Activated naive CD4-positive, alpha-beta T cell treated with anti-CD3 and anti-CD28 coated beads for 36 hours (primary cell): ENCODE data around the gene GDAP1L1. TPM values are rescaled to one million over a fixed set of nuclear protein-coding genes. Genes with fewer than 3 reads are reported as not detected.
A peak's percentile ranks its signal among the peaks of the same experiment; 100 is the strongest.
"Not testable (repeated sequence)": the region's sequence is repeated elsewhere in the genome, so short reads cannot be mapped to it uniquely, and the experiment has no call there.

Source experiments
- CTCF ChIA-PET: fragments of 350-600 bp; sonication (Branson Sonifier 250); formaldehyde crosslinking; loops from one replicate; lab custom pipeline; 2021; ENCODE audit warnings: antibody characterized with exemption; lab: Charles Lee
- DNase-seq: peaks from one replicate; pipeline ENCODE4 v3.0.0-alpha.2; 2020
- H3K27ac Mint-ChIP-seq: one replicate; pipeline ENCODE4 v1.8.0; 2021; ENCODE audit warnings: mild to moderate bottlenecking, mixed read lengths
- H3K27me3 Mint-ChIP-seq: one replicate; pipeline ENCODE4 v1.8.0; 2021; ENCODE audit warnings: low read depth, mixed read lengths
- H3K36me3 Mint-ChIP-seq: one replicate; pipeline ENCODE4 v1.8.0; 2021; ENCODE audit warnings: low read depth, mixed read lengths
- H3K4me1 Mint-ChIP-seq: one replicate; pipeline ENCODE4 v1.8.0; 2021; ENCODE audit warnings: low read depth, mixed read lengths
- H3K4me3 Mint-ChIP-seq: one replicate; pipeline ENCODE4 v1.8.0; 2021; ENCODE audit warnings: mild to moderate bottlenecking, moderate library complexity, mixed read lengths
- H3K9me3 Mint-ChIP-seq: one replicate; pipeline ENCODE4 v1.8.0; 2021; ENCODE audit warnings: mixed read lengths
- intact Hi-C: fragments of 100-400 bp; cut with micrococcal nuclease; formaldehyde crosslinking; loops from one replicate; pipeline ENCODE4 v1.15.1; 2023
- total RNA-seq, 2 experiments: library from RNA; stranded (reverse); gene quantifications; one replicate each; pipeline ENCODE4 v1.2.3, GENCODE V29; 2021

The GDAP1L1 gene
- total RNA-seq, 2 experiments from 2014 or later, result 0.27 to 0.50 TPM

DNA sequence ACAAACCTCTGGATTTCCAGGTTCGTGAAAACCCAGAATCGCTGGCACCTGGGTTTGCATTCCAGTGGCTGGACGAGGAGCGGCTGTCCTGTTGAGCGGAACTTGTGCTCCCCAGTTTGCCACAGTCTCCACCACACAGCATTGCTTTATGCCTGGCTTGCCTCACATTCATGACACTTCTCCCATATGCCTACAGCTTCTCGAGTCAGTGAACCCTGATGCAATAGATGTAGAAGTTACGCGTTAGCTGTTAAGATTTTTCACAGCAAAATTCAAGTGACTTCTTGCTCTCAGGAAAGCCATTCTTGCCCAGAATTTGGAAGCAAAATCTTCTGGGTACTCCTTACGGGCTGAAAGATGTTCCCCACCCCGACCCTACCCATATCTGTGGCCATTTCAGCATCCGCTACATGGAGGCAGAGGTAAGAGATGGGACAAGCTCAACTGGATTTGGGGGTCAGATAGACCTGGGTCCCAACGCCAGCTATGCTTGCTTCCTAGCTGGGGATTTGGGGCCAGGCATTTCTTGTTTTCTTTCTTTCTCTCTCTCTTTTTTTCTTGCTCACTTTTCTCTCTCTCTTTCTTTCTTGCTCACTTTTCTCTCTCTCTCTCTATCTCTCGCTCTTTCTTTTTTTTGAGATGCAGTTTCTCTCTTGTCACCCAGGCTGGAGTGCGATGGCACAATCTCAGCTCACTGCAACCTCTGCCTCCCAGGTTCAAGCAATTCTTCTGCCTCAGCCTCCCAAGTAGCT lies 12.4 kb upstream of the GDAP1L1 start:
- peaks cover 9% of the 10 kb centered on the region for H3K4me1 Mint-ChIP-seq
- CTCF ChIA-PET, result interaction anchor here (0.7 to 1.5 kb wide), 2 partner anchors 18 to 148 kb away, joined by 3 to 6 read pairs; no protein-coding TSS in a partner anchor
- H3K27me3 Mint-ChIP-seq, result no peaks in the 10 kb centered on the region
- H3K36me3 Mint-ChIP-seq, result no peaks in the 10 kb centered on the region
- no peak overlapping the region for H3K4me3 Mint-ChIP-seq
- H3K9me3 Mint-ChIP-seq, result no peaks in the 10 kb centered on the region
- H3K27ac Mint-ChIP-seq, result no peak overlapping the region
- DNase-seq, result no peak
- intact Hi-C loops, result no loop called here

GRCh38 chr20:44235702-44236101 lies 11.4 kb upstream of the GDAP1L1 start:
- H3K27me3 Mint-ChIP-seq, result no peaks in the 10 kb centered on the region

GRCh38 chr20:44236840-44237239 lies 10.3 kb upstream of the GDAP1L1 start:
- CTCF ChIA-PET, result interaction anchor here (0.6 to 1.2 kb wide), 3 partner anchors 19 to 619 kb away, joined by 4 to 5 read pairs (median 4); no protein-coding TSS in a partner anchor
- intact Hi-C loops, result not testable (repeated sequence)

More at GRCh38 chr20:44235702-44236101, 11.4 kb upstream of the GDAP1L1 start:
- intact Hi-C loops, result no loop called here
- no peak overlapping the region for H3K27ac Mint-ChIP-seq
- no peaks in the 10 kb centered on the region for H3K36me3 Mint-ChIP-seq
- no peak for DNase-seq
- H3K4me3 Mint-ChIP-seq, result no peak overlapping the region
- CTCF ChIA-PET, result interaction anchor here (1.5 kb wide), 1 partner anchor 19 kb away, joined by 6 read pairs; no protein-coding TSS in a partner anchor
- H3K9me3 Mint-ChIP-seq, result no peaks in the 10 kb centered on the region
- H3K4me1 Mint-ChIP-seq, result peaks cover 9% of the 10 kb centered on the region

GRCh38 chr20:44241796-44242195 lies 5.3 kb upstream of the GDAP1L1 start:
- H3K9me3 Mint-ChIP-seq, result no peaks in the 10 kb centered on the region
- CTCF ChIA-PET, result no interaction called here
- peaks cover 3% of the 10 kb centered on the region for H3K27me3 Mint-ChIP-seq
- no peak overlapping the region for H3K4me3 Mint-ChIP-seq
- H3K4me1 Mint-ChIP-seq, result no peaks in the 10 kb centered on the region
- intact Hi-C loops, result no loop called here
- DNase-seq, result no peak
- H3K27ac Mint-ChIP-seq, result no peak overlapping the region
- H3K36me3 Mint-ChIP-seq, result no peaks in the 10 kb centered on the region

More at GRCh38 chr20:44236840-44237239, 10.3 kb upstream of the GDAP1L1 start:
- H3K27me3 Mint-ChIP-seq, H3K4me1 Mint-ChIP-seq, H3K9me3 Mint-ChIP-seq, H3K4me3 Mint-ChIP-seq, H3K27ac Mint-ChIP-seq, DNase-seq, H3K36me3 Mint-ChIP-seq: not testable (repeated sequence)

DNA sequence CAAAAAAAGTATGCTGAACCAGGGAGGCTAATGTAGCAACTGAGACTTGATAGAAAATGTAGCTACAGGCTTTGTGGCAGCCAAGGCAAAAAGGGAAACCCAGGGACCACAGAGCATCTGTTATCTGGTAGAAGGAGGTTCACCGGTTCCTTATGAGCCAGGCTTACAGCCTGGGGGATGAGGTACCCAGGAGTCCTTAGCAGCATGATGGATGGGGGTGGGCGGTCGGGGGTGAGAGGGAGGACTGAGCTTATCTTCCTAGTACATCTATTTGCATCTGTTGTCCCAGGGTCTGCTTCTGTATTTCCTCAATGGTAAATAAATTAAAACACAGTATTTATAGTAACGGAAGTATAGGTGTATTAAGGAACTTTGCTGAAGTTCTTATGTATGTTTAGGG lies 1.1 kb upstream of the GDAP1L1 start:
- H3K4me1 Mint-ChIP-seq, result peaks cover 2% of the 10 kb centered on the region
- H3K27ac Mint-ChIP-seq, result no peak overlapping the region
- H3K9me3 Mint-ChIP-seq, result no peaks in the 10 kb centered on the region
- no peak overlapping the region for H3K4me3 Mint-ChIP-seq
- intact Hi-C loops, result no loop called here
- H3K27me3 Mint-ChIP-seq, result peaks cover 18% of the 10 kb centered on the region
- H3K36me3 Mint-ChIP-seq, result no peaks in the 10 kb centered on the region
- CTCF ChIA-PET, result interaction anchor here (1.9 kb wide), 1 partner anchor 29 kb away, joined by 5 read pairs; no protein-coding TSS in a partner anchor
- no peak for DNase-seq

- CTCF ChIA-PET, result interaction anchor here (1.3 to 1.9 kb wide), 2 partner anchors 31 to 137 kb away, joined by 3 to 5 read pairs; no protein-coding TSS in a partner anchor
- Mint-ChIP-seq H3K4me3 (no peak overlapping the region), H3K4me1 (peaks cover 2% of the 10 kb centered on the region), H3K36me3 (no peaks in the 10 kb centered on the region), H3K27ac (no peak overlapping the region), H3K27me3 (peaks cover 18% of the 10 kb centered on the region), H3K9me3 (no peaks in the 10 kb centered on the region)
- intact Hi-C loops, result no loop called here
- peak; percentile 47 for DNase-seq
Measured at GRCh38 chr20:44247586-44248409, 690 bp downstream of the GDAP1L1 start.

GRCh38 chr20:44248410-44248759 lies 1.3 kb downstream of the GDAP1L1 start:
- no peak overlapping the region for H3K27ac Mint-ChIP-seq
- H3K4me1 Mint-ChIP-seq, result peaks cover 2% of the 10 kb centered on the region
- H3K4me3 Mint-ChIP-seq, result no peak overlapping the region
- no peaks in the 10 kb centered on the region for H3K9me3 Mint-ChIP-seq
- intact Hi-C loops, result no loop called here
- no peaks in the 10 kb centered on the region for H3K36me3 Mint-ChIP-seq
- peaks cover 18% of the 10 kb centered on the region for H3K27me3 Mint-ChIP-seq
- no peak for DNase-seq
- CTCF ChIA-PET, result interaction anchor here (0.7 to 1.3 kb wide), 2 partner anchors 29 to 137 kb away, joined by 3 read pairs; no protein-coding TSS in a partner anchor

DNA sequence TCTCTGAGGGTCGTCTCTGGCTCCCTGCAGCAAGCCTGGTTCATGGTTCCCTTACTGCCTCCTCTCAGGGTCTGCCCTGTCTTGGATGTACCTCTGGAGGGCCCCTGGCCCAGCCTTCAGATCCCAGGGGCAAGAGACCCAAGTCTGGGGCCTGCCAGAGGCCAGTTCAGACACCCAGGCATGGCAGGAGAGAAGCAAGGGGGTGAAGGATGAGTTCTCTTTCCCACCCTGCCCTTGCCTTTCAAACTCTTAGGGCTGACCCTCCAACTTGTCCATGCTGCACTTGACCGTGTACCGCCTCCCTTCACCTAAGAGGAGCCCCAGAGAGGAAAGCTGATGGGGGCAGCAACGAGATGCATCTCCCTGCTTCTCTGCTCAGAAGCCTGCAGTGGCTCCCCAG lies 4.2 kb downstream of the GDAP1L1 start:
- H3K36me3 Mint-ChIP-seq, result no peaks in the 10 kb centered on the region
- H3K27ac Mint-ChIP-seq, result no peak overlapping the region
- peaks cover 18% of the 10 kb centered on the region for H3K27me3 Mint-ChIP-seq
- H3K4me1 Mint-ChIP-seq, result peaks cover 2% of the 10 kb centered on the region
- no peaks in the 10 kb centered on the region for H3K9me3 Mint-ChIP-seq
- CTCF ChIA-PET, result no interaction called here
- no peak for DNase-seq
- no peak overlapping the region for H3K4me3 Mint-ChIP-seq
- intact Hi-C loops, result no loop called here

DNA sequence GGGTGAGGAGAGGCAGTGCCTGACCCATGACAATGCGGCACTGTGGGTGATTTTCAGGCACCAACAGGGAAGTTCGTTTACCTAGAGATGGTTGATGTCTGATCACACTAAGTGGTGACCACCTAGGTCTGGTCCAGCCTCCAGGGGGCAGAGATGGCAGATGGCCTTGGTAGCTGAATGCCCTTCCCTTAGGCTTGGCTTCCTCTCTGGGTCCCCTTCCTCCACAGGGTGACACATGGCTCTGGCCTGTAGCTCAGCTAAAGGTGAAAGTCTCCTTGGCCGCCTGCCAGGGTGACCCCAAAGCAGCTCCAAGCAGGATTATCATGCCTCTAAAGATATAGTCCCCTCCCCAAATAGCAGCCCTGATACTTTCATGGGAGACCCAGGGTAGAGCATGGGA lies 6.4 kb downstream of the GDAP1L1 start:
- no peak for DNase-seq
- no peak overlapping the region for H3K4me3 Mint-ChIP-seq
- intact Hi-C loops, result no loop called here
- no peaks in the 10 kb centered on the region for H3K4me1 Mint-ChIP-seq
- peaks cover 5% of the 10 kb centered on the region for H3K27me3 Mint-ChIP-seq
- no peaks in the 10 kb centered on the region for H3K36me3 Mint-ChIP-seq
- no peak overlapping the region for H3K27ac Mint-ChIP-seq
- CTCF ChIA-PET, result no interaction called here
- H3K9me3 Mint-ChIP-seq, result no peaks in the 10 kb centered on the region

DNA sequence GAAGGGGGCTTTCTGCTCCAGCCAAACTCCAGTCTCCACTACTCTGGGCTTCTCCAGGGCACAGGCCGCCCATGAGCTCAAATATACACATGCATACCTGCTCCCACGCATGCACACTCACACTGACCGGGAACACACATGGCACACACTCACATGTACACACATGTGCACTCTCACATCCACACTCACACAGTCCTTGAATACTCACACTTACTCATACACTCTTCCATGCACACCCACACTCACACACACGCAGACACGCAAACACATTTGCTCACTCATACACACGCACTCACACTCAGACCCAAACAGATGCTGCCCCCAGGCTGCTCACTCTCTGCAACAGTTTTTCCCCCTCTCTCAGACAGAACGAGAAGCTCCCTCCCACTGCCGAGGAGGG lies 7.0 kb downstream of the GDAP1L1 start:
- intact Hi-C loops, result no loop called here
- CTCF ChIA-PET, result interaction anchor here (0.7 kb wide), 1 partner anchor 36 kb away, joined by 5 read pairs; no protein-coding TSS in a partner anchor
- Mint-ChIP-seq H3K27ac (no peak overlapping the region), H3K36me3 (no peaks in the 10 kb centered on the region), H3K9me3 (no peaks in the 10 kb centered on the region), H3K4me1 (no peaks in the 10 kb centered on the region), H3K4me3 (no peak overlapping the region), H3K27me3 (peaks cover 3% of the 10 kb centered on the region)
- no peak for DNase-seq

GRCh38 chr20:44255942-44256341 lies 8.8 kb downstream of the GDAP1L1 start:
- H3K4me3 Mint-ChIP-seq, result no peak overlapping the region
- no peaks in the 10 kb centered on the region for H3K27me3 Mint-ChIP-seq
- intact Hi-C loops, result no loop called here
- DNase-seq, result no peak
- no peaks in the 10 kb centered on the region for H3K4me1 Mint-ChIP-seq
- no peak overlapping the region for H3K27ac Mint-ChIP-seq
- H3K9me3 Mint-ChIP-seq, result no peaks in the 10 kb centered on the region
- no peaks in the 10 kb centered on the region for H3K36me3 Mint-ChIP-seq
- CTCF ChIA-PET, result interaction anchor here (0.7 to 1.5 kb wide), 3 partner anchors 16 to 216 kb away, joined by 3 read pairs; no protein-coding TSS in a partner anchor

- Mint-ChIP-seq H3K9me3 (no peaks in the 10 kb centered on the region), H3K4me1 (no peaks in the 10 kb centered on the region), H3K4me3 (no peak overlapping the region), H3K27me3 (no peaks in the 10 kb centered on the region), H3K27ac (no peak overlapping the region), H3K36me3 (no peaks in the 10 kb centered on the region)
- intact Hi-C loops, result no loop called here
- DNase-seq, result no peak
- CTCF ChIA-PET, result interaction anchor here (1.5 kb wide), 1 partner anchor 15 kb away, joined by 3 read pairs; no protein-coding TSS in a partner anchor
Measured at GRCh38 chr20:44256961-44257360, 9.9 kb downstream of the GDAP1L1 start.
